ENCODE data around the gene LIPI.

DNA sequence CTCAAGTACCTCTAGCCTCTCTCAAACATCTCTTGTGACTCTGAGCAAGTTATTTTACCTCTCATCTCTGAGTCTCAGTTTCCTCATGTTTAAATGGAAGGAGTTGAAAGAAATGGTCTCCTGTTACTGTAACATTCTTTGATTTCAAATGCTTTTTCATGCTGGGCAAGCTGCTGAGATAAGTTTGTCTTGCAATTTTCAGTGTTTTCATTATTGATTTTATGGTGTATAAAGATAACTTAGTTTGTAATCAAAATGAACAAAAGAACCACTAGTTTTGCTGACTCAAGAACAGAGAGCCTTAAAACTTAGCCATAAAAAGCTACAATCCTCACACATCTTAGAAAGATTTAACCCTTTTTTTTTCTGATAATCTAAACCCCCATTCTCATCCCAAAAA is 4.5 kb downstream of the LIPI start:
- TF ChIP-seq, protein P1, sequence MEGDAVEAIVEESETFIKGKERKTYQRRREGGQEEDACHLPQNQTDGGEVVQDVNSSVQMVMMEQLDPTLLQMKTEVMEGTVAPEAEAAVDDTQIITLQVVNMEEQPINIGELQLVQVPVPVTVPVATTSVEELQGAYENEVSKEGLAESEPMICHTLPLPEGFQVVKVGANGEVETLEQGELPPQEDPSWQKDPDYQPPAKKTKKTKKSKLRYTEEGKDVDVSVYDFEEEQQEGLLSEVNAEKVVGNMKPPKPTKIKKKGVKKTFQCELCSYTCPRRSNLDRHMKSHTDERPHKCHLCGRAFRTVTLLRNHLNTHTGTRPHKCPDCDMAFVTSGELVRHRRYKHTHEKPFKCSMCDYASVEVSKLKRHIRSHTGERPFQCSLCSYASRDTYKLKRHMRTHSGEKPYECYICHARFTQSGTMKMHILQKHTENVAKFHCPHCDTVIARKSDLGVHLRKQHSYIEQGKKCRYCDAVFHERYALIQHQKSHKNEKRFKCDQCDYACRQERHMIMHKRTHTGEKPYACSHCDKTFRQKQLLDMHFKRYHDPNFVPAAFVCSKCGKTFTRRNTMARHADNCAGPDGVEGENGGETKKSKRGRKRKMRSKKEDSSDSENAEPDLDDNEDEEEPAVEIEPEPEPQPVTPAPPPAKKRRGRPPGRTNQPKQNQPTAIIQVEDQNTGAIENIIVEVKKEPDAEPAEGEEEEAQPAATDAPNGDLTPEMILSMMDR (IDR thresholded peaks at IDR 0.05; ENCODE audit: low read depth, low read length) = no peak
- no peak for TF ChIP-seq EZH2phosphoT487 (IDR thresholded peaks at IDR 0.05; ENCODE audit: low read depth)

Measured in OCI-LY3 (cell line).